HG02981 (cell line): ENCODE results near the gene ZRANB3.
"Not testable (repeated sequence)": the region's sequence is repeated elsewhere in the genome, so short reads cannot be mapped to it uniquely, and the experiment has no call there.

Experiments
- ATAC-seq: cut with Tn5 transposase; IDR thresholded peaks from one replicate; pipeline ENCODE4 v1.9.1; 2021; ENCODE audit warnings: mild to moderate bottlenecking, moderate library complexity; ENCODE audit not compliant: unreplicated experiment

Gene ZRANB3

DNA sequence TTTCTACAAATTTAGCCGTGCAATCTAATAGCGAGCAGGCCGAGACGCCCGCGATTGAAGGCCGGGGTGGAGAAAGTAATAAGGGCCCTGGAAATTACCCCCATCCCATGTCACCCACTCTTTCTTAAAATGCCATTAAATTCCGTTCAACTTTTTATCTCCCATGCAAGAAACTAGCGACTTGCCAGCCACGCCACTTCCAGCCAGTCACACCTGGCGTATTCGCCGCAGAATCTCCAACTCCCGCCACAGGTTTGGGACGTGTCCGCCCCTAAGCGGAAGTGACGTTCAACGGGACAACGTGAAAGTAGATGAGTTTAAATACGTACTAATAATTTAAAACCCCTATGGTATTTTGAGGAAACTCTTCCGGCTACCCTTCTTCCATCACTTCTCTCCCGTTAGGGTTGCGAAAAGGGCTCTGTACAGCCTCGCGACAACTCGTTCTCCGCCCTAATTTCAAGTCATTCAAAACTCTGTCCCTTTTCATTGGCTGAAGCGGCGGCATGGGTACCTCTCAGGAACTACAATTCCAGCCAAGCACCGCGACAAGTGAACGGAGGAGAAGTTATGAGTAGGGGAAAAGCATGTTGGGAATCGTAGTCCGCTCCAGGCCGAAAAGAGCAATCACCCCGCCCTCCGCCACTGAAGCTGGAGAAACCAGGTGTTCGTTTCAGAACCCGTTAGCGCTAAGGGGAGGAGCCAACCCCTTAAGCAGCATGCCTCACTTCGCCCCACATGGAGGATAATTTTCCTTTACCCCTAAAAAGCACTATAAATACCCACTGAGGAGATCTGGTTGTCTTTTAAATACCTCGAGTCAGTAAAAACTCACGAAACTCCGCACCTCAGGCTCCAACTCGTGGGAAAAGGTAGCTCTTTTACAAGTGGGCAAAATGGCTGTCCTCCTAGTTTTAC is at the start of gene ZRANB3:
Gene ZRANB3, minus strand, starts transcription at position 906 of the 918 bp plus-strand sequence.
- peak; percentile 62 for ATAC-seq

DNA sequence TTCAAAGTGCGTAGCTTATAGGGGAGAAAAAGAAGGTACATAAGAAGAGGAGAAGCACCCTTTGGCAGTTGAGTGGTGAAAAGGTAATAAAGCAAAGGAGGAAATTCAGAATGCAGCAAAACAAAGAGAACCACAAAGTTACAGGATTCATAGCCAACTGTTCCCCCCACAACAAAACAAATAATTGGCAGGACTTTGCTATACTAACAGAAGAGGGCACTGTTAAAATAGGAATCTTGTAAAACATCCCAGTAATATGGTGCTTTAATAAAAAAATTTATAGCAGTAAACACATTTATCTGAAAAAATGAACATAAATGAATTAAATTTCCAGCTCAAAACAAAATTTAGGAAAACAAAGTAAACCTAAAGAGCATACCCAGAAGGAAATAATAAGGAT is 42.6 kb upstream of the ZRANB3 start:
- ATAC-seq, result no peak

DNA sequence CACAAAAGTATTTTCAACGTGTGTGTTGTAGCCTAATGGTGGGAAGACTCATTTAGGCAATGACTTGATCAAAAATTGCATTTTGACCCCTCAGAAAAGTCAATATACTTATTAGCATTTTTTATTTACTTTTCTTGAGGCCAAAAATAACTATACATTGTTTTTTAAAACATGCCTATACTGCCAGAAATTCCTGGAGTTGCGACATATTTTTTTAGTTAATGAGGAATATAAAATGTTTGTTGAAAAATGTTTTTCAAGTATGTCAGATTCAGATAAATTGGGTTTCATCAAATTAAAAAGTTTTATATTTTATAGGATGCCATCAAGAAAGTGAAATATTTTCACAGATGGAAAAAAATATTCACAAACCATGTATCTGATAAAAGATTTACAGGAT is 39.9 kb upstream of the ZRANB3 start:
- ATAC-seq, result no peak

DNA sequence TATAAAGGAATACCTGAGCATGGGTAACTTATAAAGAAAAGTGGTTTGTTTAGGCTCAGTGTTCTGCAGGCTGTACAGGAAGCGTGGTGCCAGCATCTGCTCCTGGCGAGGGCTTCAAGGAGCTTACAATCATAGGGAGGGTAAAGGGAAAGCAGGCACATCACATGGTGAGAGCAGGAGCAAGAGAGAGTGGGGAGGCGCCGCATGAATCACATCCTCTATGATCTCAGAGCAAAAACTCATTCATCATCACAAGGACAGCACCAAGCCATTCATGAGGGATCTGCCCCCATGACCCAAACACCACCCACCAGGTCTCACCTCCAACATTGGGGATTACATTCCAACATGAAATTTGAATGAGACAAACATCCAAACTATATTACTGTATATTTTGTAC is 32.8 kb upstream of the ZRANB3 start:
- ATAC-seq, result no peak

DNA sequence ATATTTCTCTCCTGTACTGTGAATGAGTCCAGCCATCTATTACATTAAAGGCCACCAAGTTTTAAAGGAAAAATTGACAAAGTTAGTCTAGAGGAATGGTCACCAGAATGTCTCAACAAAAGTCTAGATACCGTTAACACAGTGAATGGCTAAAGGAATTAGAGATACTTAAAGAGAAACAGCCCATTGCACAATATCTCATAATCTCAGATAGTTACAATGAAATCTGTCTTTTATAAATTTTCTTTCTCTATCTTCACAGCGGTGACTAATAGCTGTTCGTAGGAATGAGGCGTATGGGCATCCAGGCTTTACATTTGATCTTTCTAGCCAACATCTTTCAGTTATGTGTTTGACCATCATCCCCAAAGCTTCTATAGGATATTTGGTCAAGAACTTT is 30.9 kb upstream of the ZRANB3 start:
- no peak for ATAC-seq

DNA sequence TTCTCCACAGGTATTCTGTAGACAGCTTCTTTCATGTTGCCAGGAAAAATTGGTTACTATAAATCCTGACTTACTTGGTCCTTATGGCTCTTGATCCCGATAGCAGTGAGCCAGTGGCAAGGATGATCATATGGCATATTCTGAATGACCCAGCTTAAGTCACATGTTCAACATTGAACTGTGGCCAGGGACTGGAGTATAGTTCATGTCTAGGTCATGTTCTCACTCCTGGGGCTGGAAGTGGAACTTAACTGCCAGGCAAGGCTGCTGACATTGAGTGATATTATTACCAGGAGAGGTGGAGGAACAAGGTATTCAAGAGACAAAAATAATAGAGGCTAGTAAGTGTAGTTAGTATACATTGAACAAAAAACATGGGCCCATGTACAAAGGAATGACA is 26.5 kb upstream of the ZRANB3 start:
- no peak for ATAC-seq

DNA sequence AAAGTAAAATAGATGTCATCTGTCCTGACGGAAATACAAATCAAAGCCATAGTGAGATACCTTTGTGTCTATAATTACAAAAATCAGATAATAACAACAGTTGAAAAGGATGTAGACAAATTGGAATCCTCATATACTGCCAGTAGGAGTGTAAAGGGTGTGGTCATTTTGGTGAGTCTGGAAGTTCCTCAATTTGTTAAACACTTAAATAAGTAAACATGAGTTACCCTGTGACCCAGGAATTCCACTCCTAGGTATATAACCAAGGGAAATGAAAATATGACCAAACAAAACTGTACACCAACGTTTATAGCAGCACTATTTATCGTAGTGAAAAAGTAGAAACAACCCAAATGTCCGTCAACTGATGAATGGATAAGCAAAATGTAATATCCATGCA is 24.3 kb upstream of the ZRANB3 start:
- ATAC-seq, result no peak

DNA sequence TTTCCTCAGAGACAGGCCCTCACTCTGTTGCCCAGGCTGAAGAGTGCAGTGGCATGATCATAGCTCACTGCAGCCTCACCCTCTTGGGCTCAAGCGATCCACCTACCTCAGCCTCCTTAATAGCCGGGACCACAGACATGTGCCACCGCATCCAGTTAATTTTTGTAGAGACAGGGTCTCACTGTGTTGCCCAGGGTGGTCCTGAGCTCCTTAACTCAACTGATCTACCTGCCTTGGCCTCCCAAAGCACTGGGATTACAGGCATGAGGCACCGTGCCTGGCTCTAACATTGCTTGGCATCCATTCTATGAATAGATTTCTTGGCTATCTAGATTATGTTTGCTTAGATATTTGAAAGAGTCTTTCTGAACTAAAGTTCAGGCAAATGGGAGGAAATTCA is 21.9 kb upstream of the ZRANB3 start:
- ATAC-seq, result no peak

DNA sequence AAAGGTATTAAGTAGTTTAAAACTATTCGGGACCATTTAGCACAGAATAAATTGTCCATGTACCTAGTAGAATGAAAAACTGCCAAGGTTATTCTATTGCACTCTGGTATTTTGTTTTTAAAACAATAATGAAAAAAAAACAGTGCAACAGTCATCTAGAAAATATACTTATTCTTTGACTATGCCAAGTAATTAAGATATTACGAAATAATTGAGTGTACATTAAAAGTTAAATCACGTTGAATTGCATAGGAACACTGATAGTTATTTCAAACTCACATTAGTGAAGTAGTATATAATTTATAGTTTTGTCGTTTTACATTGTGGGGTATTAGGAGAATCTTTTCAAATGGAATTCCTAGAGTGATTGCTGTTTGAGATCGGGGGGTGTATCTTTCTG is 20.3 kb upstream of the ZRANB3 start:
- no peak for ATAC-seq

DNA sequence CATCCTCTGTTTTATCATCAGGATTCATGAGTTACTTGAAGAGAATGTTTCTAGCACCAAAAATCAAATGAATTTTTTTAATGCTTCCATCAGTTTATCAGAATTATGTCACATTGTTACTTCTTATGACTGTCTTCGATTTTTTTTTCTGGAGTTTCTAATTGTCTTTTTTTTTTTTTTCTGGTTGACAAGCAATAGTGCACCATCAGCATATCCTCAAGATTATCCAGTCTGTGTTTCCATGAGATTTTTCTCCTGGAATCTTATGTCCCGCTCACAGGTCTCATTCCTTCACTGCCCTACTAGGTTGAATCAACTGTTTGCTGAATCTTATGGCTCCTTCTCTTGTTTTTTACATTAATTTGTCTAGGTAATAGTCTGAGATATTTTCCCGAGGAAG is 16.3 kb upstream of the ZRANB3 start:
- no peak for ATAC-seq

DNA sequence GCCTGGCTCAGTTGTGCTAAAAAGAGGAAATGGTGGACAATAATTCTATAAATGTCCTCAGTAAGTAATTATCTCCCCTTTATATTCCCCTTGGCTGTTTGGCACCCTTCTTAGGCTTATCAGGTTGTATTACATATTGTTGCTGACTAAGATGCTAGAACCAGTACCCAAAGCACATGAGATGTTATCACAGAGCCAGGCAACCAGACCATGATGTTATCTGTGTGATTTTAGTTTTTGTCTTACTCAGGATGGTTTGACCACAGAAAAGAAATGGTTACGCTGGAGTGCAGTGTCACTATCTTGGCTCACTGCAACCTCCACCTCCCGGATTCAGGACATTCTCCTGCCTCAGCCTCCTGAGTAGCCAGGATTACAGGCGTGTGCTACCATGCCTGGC is 15.4 kb upstream of the ZRANB3 start:
- ATAC-seq, result no peak

DNA sequence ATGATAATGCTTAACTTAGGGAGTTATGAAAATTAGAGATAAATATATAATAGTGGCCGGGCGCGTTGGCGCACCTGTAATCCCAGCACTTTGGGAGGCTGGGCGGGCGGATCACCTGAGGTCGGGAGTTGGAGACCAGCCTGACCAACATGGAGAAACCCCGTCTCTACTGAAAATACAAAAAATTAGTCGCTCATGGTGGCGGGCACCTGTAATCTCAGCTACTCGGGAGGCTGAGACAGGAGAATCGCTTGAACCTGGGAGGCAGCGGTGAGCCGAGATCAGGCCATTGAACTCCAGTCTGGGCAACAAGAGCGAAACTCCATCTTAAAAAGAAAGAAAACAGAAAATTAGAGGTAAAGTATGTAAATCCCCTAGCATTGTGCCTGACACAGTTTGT is 2.5 kb upstream of the ZRANB3 start:
- ATAC-seq, result not testable (repeated sequence)

DNA sequence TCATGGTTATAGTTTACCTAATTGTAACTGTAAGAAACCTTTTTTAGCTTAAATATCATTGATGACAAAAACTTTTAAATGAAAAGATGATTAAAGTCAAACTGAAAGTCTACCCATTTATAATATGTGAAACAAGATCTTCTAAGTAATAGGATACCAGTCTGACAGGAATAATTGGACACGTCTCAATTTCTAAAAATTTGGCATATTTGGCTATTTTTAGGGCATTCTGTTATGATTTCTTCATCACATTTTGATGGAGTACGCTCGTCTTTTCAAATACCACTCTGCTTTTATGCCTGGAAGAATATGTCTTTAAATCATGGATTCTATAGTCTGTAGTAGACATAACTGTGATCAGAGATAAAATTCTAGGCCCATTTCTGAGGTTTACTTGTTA is 1.6 kb upstream of the ZRANB3 start:
- ATAC-seq, result no peak

DNA sequence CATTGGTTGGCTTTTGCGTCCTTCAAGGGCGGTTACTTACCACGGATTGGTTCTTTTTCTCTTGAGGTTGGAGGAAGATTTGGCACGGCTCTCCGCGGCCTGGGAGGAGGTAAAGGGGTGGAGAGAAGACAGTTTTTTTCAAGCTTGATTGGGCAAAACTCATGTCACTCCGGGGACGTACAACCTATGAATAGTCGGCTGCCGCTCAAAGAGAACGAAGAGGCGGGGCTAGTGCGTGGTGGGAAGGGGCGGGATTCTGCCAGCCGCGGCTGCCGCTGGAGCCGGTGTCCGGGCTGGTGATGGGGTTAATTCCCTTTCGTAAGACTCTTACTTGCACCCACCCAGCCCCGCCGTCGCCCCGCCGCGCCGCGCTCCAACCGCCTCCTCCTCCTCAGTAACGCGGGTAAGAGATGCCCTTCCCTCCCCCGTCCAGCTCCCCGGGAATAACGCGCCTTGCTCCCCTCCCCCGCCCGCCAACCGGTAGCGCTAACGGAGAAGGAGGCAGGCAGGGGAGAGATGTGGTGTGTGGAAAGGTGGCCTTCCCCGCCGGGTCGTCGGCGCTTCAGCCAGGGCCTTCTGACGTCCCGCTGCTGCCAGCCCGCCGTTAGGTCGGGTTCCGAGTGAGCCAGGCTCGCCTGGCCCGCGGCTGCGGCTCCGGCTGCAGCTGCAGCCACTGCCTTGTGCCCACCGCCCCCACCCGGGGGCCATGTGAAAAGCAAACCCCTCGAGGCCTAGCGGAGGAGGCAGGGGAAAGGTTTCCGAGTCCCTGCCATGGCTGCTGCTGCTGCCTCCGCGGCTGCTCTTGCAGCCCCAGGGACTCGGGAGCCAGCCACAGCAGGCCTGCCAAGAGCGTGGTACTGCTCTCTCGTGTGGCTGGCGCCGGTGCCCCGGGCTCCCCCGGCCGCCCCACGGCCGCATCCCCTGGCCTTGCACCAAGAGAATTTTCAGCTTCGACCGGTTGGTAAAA is 496 bp upstream of the ZRANB3 start, which contains the start of gene R3HDM1:
Gene R3HDM1, plus strand, starts transcription at position 254 of the 967 bp plus-strand sequence. CDS start 73,362 bp downstream, outside the sequence.
- peak; percentile 78 for ATAC-seq

DNA sequence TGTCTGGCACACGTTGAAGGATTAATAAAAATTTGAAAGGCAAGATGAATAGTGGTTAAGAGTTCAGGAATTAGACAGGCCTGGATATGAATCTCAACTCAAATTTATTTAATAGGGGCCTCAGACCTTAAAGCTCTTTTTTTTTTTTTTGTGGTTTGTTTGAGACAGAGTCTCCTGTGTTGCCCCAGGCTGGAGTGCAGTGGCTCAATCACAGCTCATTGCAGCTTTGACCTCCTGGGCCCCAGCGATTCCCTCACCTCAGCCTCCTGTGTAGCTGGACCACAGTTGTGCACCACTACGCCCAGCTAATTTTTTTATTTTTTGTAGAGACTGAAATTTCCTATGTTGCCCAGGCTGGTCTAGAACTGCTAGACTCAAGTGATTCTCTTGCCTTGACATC is 3.0 kb downstream of the ZRANB3 start:
- no peak for ATAC-seq

DNA sequence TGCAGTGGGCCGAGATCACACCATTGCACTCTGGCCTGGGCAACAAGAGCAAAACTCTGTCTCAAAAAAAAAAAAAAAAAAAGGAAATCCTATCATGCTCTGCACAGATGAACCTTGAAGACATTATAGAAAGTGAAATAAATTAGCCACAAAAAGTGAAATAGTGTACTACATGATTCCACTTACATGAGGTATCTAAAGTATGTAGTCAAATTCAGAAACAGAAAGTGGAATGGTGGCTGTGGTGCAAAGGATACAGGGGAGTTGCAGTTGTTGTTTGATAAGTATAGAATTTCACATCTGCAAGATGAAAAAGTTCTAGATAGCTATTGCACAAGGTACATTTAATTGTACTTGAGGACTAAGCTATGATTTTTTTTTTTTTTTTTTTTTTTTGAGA is 5.2 kb downstream of the ZRANB3 start:
- no peak for ATAC-seq

DNA sequence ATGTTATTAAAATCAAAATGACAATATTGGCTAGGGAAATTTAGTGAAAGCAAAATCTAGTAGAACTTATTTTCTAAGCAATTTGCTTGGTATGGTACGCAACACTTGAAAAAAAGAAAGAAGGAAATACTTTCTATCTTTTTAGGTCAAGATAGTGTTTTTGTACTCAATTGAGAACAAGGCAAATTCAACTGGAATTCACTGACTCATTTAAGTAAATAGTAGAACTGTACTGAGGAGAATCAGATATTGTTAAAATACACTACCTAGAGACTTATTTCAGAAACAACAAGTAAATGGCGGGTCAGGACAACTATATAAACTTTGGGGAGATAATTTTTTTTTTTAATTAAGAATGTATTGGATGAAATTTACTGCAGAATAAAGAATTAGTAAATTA is 18.9 kb downstream of the ZRANB3 start:
- ATAC-seq, result no peak

DNA sequence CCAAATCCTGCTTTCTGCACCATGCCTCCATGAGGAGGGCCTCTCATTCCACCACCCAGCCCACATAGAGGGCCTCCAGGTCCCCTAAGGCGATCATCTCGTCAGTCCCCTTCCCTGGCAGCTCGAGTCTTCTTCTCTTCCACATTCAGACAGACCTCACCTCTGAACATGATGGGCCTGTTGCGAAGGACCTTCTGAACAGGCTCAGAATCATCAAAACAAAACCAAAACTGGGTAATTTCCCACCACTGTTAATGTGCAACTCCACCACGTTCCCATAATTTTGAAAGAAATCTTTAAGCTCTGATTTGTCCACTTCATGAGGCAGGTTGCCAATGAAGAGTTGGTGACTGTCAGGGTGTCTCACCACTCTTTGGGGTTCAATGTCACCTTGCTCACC is 20.4 kb downstream of the ZRANB3 start:
- no peak for ATAC-seq

DNA sequence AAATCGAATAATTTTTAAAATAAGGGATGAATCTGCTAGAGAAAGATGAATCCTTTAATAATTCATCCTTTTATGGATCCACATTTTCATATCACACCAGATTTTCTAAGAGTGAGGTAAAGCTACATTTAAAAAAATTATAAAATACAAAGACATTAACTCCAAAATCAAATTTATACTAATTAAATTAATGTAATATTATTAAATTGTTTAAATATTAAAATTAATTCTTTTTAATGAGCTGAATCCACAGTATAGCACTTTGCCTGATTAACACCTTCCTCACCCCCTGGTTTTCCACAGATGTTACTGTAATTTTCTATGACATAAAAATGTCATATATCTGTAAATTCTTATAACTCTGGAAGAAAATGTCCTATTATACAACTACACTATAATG is 26.2 kb downstream of the ZRANB3 start:
- no peak for ATAC-seq

DNA sequence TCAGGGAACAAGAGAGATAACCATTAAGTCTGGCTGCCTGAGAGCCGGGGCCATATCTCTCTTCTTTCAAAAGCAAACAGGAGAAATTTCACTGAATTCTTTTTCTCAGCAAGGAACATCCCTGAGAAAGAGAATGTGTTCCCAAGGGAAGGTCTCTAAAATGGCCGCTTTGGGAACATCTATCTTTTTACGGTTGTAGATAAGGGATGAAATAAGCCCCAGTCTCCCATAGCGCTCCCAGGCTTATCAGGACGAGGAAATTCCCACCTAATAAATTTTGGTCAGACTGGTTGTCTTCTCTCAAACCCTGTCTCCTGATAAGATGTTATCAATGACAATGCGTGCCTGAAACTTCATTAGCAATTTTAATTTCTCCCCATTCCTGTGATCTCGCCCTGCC is 32.4 kb downstream of the ZRANB3 start:
- not testable (repeated sequence) for ATAC-seq

DNA sequence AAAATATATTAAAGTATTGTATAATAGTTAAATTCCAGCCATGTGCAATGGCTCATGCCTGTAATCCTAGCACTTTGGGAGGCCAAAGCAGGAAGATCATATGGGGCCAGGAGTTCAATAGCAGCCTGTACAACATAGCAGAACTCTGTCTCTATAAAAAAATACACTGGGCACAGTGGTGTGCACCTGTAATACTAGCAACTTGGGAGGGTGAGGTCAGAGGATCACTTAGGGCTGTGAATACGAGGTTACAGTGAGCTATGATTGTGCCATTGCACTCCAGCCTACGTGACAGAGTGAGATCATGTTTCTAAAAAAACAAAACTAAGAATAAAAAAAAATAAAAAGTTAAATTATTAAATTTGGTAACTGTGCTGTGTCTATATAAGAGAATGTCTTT is 36.1 kb downstream of the ZRANB3 start:
- ATAC-seq, result no peak

DNA sequence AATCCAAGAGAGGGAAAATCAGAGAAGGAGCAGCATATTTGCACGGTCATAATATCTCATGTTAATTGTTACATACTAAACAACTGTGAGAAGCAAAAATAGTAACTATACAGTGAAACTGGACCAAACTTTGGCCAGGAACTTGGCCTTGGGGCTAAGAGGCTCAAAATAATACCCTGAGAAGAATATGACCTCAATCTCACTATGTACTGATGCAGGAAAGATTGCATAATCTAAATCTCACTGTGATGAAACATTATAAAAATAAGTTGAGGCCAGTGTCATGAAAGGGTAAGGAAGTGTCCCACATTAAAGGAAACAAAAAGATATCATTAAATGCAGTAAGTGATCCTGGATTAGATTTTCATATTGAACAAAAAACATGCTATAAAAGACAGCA is 36.5 kb downstream of the ZRANB3 start:
- ATAC-seq, result no peak
